Effector memory CD4-positive, alpha-beta T cell (primary cell): ENCODE measurements around the gene TBC1D8.

Experiments used
- DNase-seq, 3 donors: peaks; one replicate each; pipeline ENCODE4 v3.0.0-alpha.2; 2020
- H3K27ac ChIP-seq: 2 replicates; pipeline ENCODE4 v1.7.0; 2013; ENCODE audit warnings: mild to moderate bottlenecking, low read length, moderate library complexity; ENCODE audit not compliant: insufficient read depth, poor library complexity, severe bottlenecking
- H3K27me3 ChIP-seq: replicated peaks from 2 replicates; pipeline ENCODE4 v1.7.0; 2013; ENCODE audit warnings: mild to moderate bottlenecking, low read length; ENCODE audit not compliant: insufficient read depth, control insufficient read depth, poor library complexity, severe bottlenecking
- H3K36me3 ChIP-seq: 2 replicates; pipeline ENCODE4 v1.7.0; 2013; ENCODE audit warnings: mild to moderate bottlenecking, low read length, moderate library complexity; ENCODE audit not compliant: control insufficient read depth, insufficient read depth
- H3K4me1 ChIP-seq: 2 replicates; pipeline ENCODE4 v1.7.0; 2013; ENCODE audit warnings: low read length, mild to moderate bottlenecking; ENCODE audit not compliant: control insufficient read depth, insufficient read depth, poor library complexity, severe bottlenecking
- H3K4me3 ChIP-seq: 2 replicates; pipeline ENCODE4 v1.7.0; 2013; ENCODE audit warnings: low read length, low read depth, mild to moderate bottlenecking; ENCODE audit not compliant: insufficient read depth, poor library complexity, severe bottlenecking
- H3K9me3 ChIP-seq: 2 replicates; pipeline ENCODE4 v1.7.0; 2013; ENCODE audit warnings: mild to moderate bottlenecking, low read length, moderate library complexity; ENCODE audit not compliant: control insufficient read depth

TBC1D8 gene

DNA sequence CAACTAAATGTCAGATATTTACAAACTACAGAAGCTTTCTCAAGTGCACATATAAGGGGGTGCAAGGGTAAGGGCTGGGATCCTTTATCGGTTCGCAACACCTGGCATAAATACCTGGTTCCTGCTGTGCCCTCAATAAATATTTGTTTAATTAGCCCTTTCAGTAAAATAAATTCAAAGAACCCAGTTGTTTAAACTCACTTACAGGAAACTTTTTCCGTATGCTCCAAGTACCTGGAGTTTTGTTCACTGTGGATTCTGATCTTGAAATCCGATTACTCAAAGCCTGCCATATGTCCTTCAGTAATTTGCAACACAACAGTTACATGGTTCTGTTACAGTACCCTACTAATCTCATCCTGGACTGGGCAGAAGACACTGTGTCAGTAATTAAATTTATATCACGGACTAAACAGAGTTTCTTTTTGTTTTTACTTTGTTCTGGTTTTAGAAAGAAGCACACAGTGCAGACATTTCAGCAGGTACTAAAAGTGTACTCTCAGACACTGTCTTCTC, 36.9 kb downstream of the TBC1D8 start:
- H3K4me1 ChIP-seq = no peaks in the 10 kb centered on the region
- H3K4me3 ChIP-seq = no peak overlapping the region
- H3K27ac ChIP-seq = no peak overlapping the region
- H3K9me3 ChIP-seq = no peaks in the 10 kb centered on the region
- H3K36me3 ChIP-seq = no peaks in the 10 kb centered on the region
- H3K27me3 ChIP-seq = no peaks in the 10 kb centered on the region
- DNase-seq = no peak

DNA sequence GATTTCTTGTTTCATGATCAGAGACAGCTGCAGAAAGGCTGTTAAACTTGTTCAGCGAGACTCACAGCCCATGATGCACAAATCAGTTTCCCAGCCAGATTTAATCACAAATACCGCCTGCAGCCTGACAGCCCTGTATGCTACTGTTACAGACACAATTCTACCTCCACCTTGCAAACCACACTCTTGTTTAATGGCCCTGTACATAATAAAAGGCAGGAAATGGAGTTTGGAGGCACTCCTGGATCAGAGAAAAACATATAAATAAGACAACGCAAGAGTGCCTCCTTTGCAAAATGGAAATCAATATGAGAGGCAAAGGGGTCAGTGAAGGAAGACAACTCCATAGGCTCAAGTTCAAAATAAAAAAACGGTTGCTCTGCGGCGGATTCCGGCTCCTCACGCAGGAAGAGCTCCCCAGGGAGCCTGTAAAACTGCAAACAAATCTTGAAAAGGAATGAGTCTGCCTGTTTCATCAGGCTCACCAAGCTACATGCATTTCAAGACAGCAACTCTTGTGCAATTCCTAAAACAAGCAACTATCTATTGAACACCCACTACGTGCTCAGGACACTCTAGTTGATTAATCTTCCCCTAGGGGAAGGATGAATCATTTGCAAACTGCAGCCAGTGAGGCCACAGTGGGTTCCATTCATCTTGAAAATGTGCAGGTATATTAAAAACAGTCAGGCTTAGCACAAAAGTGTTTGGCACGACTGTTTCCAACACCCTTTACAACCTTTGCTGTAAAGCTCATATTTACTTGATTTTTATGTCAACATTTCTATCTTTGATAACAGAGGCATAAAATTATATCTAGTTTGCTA, 37.5 kb downstream of the TBC1D8 start:
- no peaks in the 10 kb centered on the region for H3K4me1 ChIP-seq

GRCh38 chr2:101112772-101113157, 38.4 kb downstream of the TBC1D8 start:
- no peak for DNase-seq
- H3K9me3 ChIP-seq = no peaks in the 10 kb centered on the region
- H3K27me3 ChIP-seq = no peaks in the 10 kb centered on the region
- H3K4me1 ChIP-seq = no peaks in the 10 kb centered on the region
- H3K4me3 ChIP-seq = no peak overlapping the region
- H3K27ac ChIP-seq = no peak overlapping the region
- no peaks in the 10 kb centered on the region for H3K36me3 ChIP-seq

More for the DNA sequence above, 37.5 kb downstream of the TBC1D8 start:
- DNase-seq = no peak
- Histone ChIP-seq H3K36me3 (no peaks in the 10 kb centered on the region), H3K9me3 (no peaks in the 10 kb centered on the region), H3K4me3 (no peak overlapping the region), H3K27me3 (no peaks in the 10 kb centered on the region), H3K27ac (no peak overlapping the region)

DNA sequence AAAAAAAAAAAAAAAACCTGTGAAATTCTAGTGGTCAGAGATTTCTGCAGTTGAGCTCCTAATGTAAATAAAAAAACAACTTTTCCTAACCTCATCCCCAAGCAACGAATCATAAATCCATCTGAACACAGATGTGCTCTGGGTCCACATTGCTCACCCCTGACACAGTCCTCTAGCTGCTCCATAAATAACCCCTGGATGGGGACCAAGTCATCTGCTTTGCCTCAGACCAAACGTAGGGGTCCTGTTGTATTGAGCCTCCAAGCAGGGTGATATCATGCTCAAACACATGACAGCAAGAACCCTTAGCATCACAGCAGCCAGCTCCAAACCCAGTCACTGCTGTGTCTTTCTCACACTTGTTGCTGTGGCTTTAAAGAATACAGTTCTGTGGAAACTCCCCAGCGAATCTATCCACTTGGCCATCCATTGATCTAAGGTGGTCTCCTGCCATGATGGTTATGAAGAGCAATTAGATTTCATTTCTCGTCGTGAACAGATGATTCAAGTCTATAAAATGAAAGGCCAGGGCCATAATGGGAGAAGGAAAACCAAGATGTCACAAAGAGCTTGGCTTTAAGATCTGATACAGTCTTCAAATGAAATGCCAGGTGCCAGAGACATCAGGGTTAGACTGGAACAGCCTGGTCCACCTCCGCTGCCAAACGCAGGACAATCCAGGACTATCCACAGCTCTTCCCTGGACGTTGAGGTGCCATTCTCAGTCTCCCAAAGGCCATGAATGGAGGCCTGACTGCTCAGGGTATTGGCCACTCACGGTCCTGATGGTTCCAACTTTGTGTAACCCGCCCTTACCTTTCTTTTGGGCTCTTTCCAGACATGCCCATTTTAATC, 39.0 kb downstream of the TBC1D8 start:
- no peak overlapping the region for H3K27ac ChIP-seq
- H3K4me1 ChIP-seq = no peaks in the 10 kb centered on the region
- DNase-seq = no peak

DNA sequence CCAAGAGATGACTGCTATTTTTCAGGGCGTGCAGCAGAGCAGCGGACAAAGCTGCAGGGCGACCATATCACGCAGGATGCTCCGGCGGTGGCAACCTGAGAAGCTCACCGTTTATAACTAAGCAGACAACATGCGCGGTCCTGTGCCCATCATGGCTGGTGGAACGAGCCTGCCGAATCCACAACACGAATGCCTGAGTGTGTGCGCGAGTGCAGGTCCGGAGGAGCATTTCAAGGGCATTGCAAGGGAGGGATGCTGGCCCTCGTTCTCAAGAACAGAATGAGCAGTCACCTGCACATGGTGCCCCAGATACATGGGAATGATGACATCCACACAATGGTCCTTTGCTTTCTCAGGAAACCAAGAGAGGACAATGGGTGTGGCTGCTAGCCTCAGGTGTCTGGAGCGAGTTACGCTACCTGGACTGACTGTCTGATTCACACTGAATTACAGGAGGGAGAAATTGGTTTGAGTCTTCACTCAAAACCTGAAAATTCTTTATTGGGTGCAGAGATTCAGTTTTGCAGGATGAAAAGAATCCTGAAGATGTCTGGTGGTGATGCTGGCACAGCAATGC, 39.8 kb downstream of the TBC1D8 start:
- Histone ChIP-seq H3K9me3 (no peaks in the 10 kb centered on the region), H3K27ac (no peak overlapping the region), H3K4me1 (no peaks in the 10 kb centered on the region), H3K4me3 (no peak overlapping the region), H3K36me3 (no peaks in the 10 kb centered on the region), H3K27me3 (no peaks in the 10 kb centered on the region)
- DNase-seq = no peak

More for the DNA sequence above, 39.0 kb downstream of the TBC1D8 start:
- H3K36me3 ChIP-seq = no peaks in the 10 kb centered on the region
- no peaks in the 10 kb centered on the region for H3K27me3 ChIP-seq
- H3K9me3 ChIP-seq = no peaks in the 10 kb centered on the region
- H3K4me3 ChIP-seq = no peak overlapping the region

GRCh38 chr2:101109451-101110118, 41.6 kb downstream of the TBC1D8 start:
- no peak for DNase-seq
- H3K4me1 ChIP-seq = no peaks in the 10 kb centered on the region
- no peaks in the 10 kb centered on the region for H3K27me3 ChIP-seq
- H3K4me3 ChIP-seq = no peak overlapping the region
- no peak overlapping the region for H3K27ac ChIP-seq
- no peaks in the 10 kb centered on the region for H3K36me3 ChIP-seq
- no peaks in the 10 kb centered on the region for H3K9me3 ChIP-seq

DNA sequence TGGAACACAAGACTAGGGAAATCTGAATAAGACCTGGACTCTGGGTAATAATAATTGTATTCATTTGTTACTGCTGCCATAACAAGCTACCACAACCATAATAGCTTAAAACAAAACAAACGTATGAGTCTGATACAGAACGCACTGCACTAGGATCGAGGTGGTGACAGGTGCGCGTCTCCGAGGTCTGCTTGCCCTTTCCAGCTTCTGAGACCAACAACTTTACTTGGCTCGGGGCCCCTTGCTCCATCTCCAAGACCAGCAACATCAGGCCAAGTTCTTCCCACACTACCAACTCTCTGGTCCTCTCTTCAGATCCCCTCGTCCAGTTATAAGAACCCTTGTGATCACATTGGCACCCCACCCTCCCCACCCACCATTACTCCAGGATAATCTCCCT, 42.8 kb downstream of the TBC1D8 start:
- Histone ChIP-seq H3K27me3 (no peaks in the 10 kb centered on the region), H3K4me1 (no peaks in the 10 kb centered on the region), H3K27ac (no peak overlapping the region), H3K9me3 (no peaks in the 10 kb centered on the region), H3K4me3 (no peak overlapping the region), H3K36me3 (no peaks in the 10 kb centered on the region)
- no peak for DNase-seq

GRCh38 chr2:101107241-101107640, 43.9 kb downstream of the TBC1D8 start:
- no peaks in the 10 kb centered on the region for H3K36me3 ChIP-seq
- no peak overlapping the region for H3K27ac ChIP-seq
- H3K4me1 ChIP-seq = no peaks in the 10 kb centered on the region
- no peaks in the 10 kb centered on the region for H3K27me3 ChIP-seq
- no peak overlapping the region for H3K4me3 ChIP-seq
- DNase-seq = no peak
- no peaks in the 10 kb centered on the region for H3K9me3 ChIP-seq

DNA sequence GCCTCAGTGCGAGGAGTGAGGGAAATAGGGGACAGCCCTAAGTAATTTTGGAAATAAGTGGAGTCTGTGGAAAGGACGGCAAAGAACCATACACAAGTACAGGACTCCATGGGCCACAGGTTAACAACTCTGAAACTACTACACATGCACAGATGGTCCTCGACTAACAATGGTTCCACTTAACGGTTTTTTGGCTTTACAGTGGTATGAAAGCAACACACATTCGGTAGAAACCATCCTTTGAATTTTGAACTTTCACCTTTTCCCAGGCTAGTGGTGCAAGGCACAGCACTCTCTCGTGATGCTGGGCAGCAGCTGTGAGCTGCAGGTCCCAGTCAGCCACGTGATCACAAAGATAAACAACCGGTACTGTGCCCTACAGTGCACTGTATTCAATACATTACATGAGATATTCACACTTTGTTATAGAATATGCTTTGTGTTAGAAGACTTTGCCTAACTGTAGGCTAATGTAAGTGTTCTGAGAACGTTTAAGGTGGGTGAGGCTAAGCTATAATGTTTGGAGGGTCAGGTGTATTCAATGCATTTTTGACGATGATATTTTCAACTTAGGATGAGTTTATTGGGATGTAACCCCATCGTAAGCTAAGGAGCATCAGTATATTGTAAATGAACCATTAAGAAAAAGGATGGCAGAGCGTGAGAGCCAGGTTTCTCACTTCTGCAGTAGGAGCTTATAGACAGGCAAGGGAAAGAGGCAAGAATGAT, 44.6 kb downstream of the TBC1D8 start:
- Histone ChIP-seq H3K4me3 (no peak overlapping the region), H3K9me3 (no peaks in the 10 kb centered on the region), H3K36me3 (no peaks in the 10 kb centered on the region), H3K27me3 (no peaks in the 10 kb centered on the region), H3K27ac (no peak overlapping the region), H3K4me1 (no peaks in the 10 kb centered on the region)
- no peak for DNase-seq
